GM12878 (cell line): ENCODE measurements around the gene ARMH1. TPM values are rescaled to one million over a fixed set of nuclear protein-coding genes. Genes with fewer than 3 reads are reported as not detected.

Source experiments
- CTCF ChIP-seq, 3 experiments: IDR thresholded peaks in 2 of 3; conservative IDR thresholded peaks in 1 of 3; 2 replicates each; pipeline ENCODE4 v1.5.1; 2011; ENCODE audit warnings: low read depth in 3 of 3, low read length in 3 of 3, mild to moderate bottlenecking in 3 of 3, control low read depth in 2 of 3, moderate library complexity in 2 of 3, inconsistent platforms in 1 of 3, mixed read lengths in 1 of 3; ENCODE audit not compliant: control insufficient read depth in 2 of 3, insufficient read depth in 1 of 3; ENCODE audit errors: extremely low read depth in 1 of 3
- CUX1 ChIP-seq: IDR thresholded peaks from 2 replicates; pipeline ENCODE4 v1.6.1; 2012; ENCODE audit warnings: improper control_type of control experiment, low read depth, low read length; ENCODE audit not compliant: insufficient replicate concordance
- NBN ChIP-seq: fragments of 450-650 bp; IDR thresholded peaks from 2 replicates; pipeline ENCODE4 v1.6.1; 2016
- RAD21 ChIP-seq: IDR thresholded peaks from 2 replicates; pipeline ENCODE4 v1.6.1; 2011; ENCODE audit warnings: mild to moderate bottlenecking, low read depth, low read length, moderate library complexity; ENCODE audit not compliant: insufficient read depth
- RELB ChIP-seq: fragments of 450-650 bp; IDR thresholded peaks from 2 replicates; pipeline ENCODE4 v1.6.1; 2017; ENCODE audit warnings: low read depth, mild to moderate bottlenecking, moderate library complexity
- SMAD1 ChIP-seq: fragments of 450-650 bp; IDR thresholded peaks from 2 replicates; pipeline ENCODE4 v1.6.1; 2018; ENCODE audit warnings: mild to moderate bottlenecking, low read depth; ENCODE audit not compliant: partially characterized antibody
- SPI1 ChIP-seq: IDR thresholded peaks from 2 replicates; pipeline ENCODE4 v1.6.1; 2011; ENCODE audit warnings: low read depth, mild to moderate bottlenecking, low read length, moderate library complexity, borderline replicate concordance; ENCODE audit not compliant: insufficient read depth
- STAT1 ChIP-seq: fragments of 450-650 bp; conservative IDR thresholded peaks from 2 replicates; pipeline ENCODE4 v1.6.1; 2014; ENCODE audit warnings: antibody characterized with exemption, mild to moderate bottlenecking
- TCF7 ChIP-seq: IDR thresholded peaks from 2 replicates; pipeline ENCODE4 v1.6.1; 2014; ENCODE audit warnings: antibody characterized with exemption, borderline replicate concordance
- YY1 ChIP-seq: IDR thresholded peaks from 2 replicates; pipeline ENCODE4 v1.6.1; 2011; ENCODE audit warnings: low read depth, mild to moderate bottlenecking, low read length
- polyA plus RNA-seq, 11 experiments: library from polyadenylated mRNA; depleted of rRNA in 4 of 11; unstranded in 6 of 11; stranded (reverse) in 5 of 11; fragments of >200 nt; fragmentation: Nextera tagmentation in 4 of 11; fragmentation: Illumina TruSeq in 1 of 11; extraction: Ambion mirVana in 4 of 11; extraction: Trizol in 1 of 11; gene quantifications; 1 replicate in 1 of 11; 2 replicates in 10 of 11; pipeline versions ENCODE4 v1.2.1 to v1.2.3, GENCODE V29; 2011 to 2016; ENCODE audit warnings: inconsistent platforms in 2 of 11, missing spikeins in 2 of 11, low read depth in 1 of 11
- total RNA-seq, 4 experiments: library from RNA; depleted of rRNA in 3 of 4; stranded (reverse); fragments of >200 nt in 3 of 4; fragmentation: Illumina TruSeq in 1 of 4; extraction: Trizol in 1 of 4; gene quantifications; 2 replicates each; pipeline versions ENCODE4 v1.2.1 to v1.2.3, GENCODE V29; 2013 to 2021
- TF ChIP-seq, protein P1 (sequence below): fragments of 450-650 bp; IDR thresholded peaks from 2 replicates; pipeline ENCODE4 v1.6.1; 2017; ENCODE audit warnings: mild to moderate bottlenecking, low read depth, inconsistent platforms; ENCODE audit not compliant: poor library complexity, severe bottlenecking
- TF ChIP-seq, protein P2 (sequence below): IDR thresholded peaks from 2 replicates; pipeline ENCODE4 v1.6.1; 2011; ENCODE audit warnings: borderline replicate concordance, low read depth, mild to moderate bottlenecking, moderate library complexity, mixed read lengths, low read length; ENCODE audit not compliant: insufficient read depth; ENCODE audit errors: extremely low read length

Gene ARMH1
- total and polyA plus RNA-seq, 10 of the 15 experiments (the other 5 are each of a cell fraction or from before 2014, with no cell fraction given) = 0.93 to 43.9 (median 8.2) TPM

DNA sequence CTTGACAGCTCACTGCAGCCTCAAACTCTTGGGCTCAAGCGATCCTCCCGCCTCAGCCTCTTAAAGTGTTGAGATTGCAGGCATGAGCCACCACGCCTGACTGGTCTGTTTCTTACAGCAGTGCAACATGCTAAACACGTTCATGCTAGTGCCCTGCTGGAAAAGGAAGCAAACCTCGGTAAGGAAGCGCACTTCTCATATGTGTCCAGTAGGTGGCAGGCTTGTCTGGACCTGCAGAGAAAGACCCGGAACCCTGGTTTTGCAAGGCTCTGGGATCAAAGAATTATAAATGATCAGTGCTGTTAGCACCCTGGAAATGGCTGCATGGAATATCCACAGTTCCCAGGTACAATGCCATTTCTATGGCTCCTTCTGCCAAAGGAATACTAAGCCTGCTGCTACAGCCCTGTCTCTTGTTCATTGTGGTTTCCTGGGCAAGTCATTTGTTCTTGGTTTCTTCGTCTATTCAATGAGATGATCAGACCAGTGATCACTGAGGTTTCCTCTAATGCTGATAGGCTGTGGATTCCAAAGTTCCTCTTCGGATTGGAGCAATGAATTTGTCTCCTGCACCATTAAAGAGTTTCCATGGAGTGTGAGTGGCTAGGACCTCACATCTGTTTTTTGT is 40.5 kb downstream of the ARMH1 start (continued):
- TF ChIP-seq CUX1 (no peak), CTCF (IDR thresholded peaks at IDR 0.05 in 2 of 3, conservative IDR thresholded peaks at IDR 0.05 in 1 of 3; ENCODE audit: control insufficient read depth in 2 of 3, extremely low read depth in 1 of 3, insufficient read depth in 1 of 3, low read depth in 3 of 3, low read length in 3 of 3) (peak; percentile 89 to 96 (median 90)), SPI1 (peak; percentile 43; the same call in 1 of the 2 replicates), RELB (0 out of 2 replicates have a peak, but pooled peaks have one; percentile 26), SMAD1 (no peak), TCF7 (no peak), NBN (0 out of 2 replicates have a peak, but pooled peaks have one; percentile 36), YY1 (peak; percentile 28; the same call in 1 of the 2 replicates), RAD21 (peak; percentile 75), STAT1 (0 out of 2 replicates have a peak, but pooled peaks have one; percentile 37)
- TF ChIP-seq, protein P1, sequence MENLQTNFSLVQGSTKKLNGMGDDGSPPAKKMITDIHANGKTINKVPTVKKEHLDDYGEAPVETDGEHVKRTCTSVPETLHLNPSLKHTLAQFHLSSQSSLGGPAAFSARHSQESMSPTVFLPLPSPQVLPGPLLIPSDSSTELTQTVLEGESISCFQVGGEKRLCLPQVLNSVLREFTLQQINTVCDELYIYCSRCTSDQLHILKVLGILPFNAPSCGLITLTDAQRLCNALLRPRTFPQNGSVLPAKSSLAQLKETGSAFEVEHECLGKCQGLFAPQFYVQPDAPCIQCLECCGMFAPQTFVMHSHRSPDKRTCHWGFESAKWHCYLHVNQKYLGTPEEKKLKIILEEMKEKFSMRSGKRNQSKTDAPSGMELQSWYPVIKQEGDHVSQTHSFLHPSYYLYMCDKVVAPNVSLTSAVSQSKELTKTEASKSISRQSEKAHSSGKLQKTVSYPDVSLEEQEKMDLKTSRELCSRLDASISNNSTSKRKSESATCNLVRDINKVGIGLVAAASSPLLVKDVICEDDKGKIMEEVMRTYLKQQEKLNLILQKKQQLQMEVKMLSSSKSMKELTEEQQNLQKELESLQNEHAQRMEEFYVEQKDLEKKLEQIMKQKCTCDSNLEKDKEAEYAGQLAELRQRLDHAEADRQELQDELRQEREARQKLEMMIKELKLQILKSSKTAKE = peak; percentile 30
- TF ChIP-seq, protein P2, sequence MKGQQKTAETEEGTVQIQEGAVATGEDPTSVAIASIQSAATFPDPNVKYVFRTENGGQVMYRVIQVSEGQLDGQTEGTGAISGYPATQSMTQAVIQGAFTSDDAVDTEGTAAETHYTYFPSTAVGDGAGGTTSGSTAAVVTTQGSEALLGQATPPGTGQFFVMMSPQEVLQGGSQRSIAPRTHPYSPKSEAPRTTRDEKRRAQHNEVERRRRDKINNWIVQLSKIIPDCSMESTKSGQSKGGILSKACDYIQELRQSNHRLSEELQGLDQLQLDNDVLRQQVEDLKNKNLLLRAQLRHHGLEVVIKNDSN = no peak
